ENCODE results near the gene BANF1. TPM values are rescaled to one million over a fixed set of nuclear protein-coding genes. Genes with fewer than 3 reads are reported as not detected.
A peak's percentile ranks its signal among the peaks of the same experiment; 100 is the strongest.

The BANF1 gene
- total and polyA plus RNA-seq, 2 of the 13 experiments (the other 11 are each of a cell fraction or from before 2014, with no cell fraction given) = 40.5 to 86.5 TPM

- TF ChIP-seq ZFYVE20 (CRISPR knock-in tag; IDR thresholded peaks at IDR 0.05; ENCODE audit: borderline replicate concordance, low read depth) = no peak
- TF ChIP-seq ZNF354B (CRISPR knock-in tag; IDR thresholded peaks at IDR 0.05) = no peak
- no peak for TF ChIP-seq GPN1 (CRISPR knock-in tag; IDR thresholded peaks at IDR 0.05; ENCODE audit: borderline replicate concordance)
- peak; percentile 98 for TF ChIP-seq ELF1 (CRISPR knock-in tag; IDR thresholded peaks at IDR 0.05)
- TF ChIP-seq, protein P1, sequence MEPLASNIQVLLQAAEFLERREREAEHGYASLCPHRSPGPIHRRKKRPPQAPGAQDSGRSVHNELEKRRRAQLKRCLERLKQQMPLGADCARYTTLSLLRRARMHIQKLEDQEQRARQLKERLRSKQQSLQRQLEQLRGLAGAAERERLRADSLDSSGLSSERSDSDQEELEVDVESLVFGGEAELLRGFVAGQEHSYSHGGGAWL (CRISPR knock-in tag; IDR thresholded peaks at IDR 0.05) = peak; percentile 43; the same call in 1 of the 2 replicates
- TF ChIP-seq ETV6 (CRISPR knock-in tag; conservative IDR thresholded peaks at IDR 0.05) = peak; percentile 63; the same call in 1 of the 2 replicates
- TF ChIP-seq ZFP36L1 (CRISPR knock-in tag; IDR thresholded peaks at IDR 0.05) = 0 out of 2 replicates have a peak, but pooled peaks have one; percentile 35
- 0 out of 2 replicates have a peak, but pooled peaks have one; percentile 40 for TF ChIP-seq PCBP1 (IDR thresholded peaks at IDR 0.05; ENCODE audit: borderline replicate concordance, low read depth, low read length)
- TF ChIP-seq PAX8 (CRISPR knock-in tag; IDR thresholded peaks at IDR 0.05; ENCODE audit: borderline replicate concordance) = no peak
- TF ChIP-seq, protein P2, sequence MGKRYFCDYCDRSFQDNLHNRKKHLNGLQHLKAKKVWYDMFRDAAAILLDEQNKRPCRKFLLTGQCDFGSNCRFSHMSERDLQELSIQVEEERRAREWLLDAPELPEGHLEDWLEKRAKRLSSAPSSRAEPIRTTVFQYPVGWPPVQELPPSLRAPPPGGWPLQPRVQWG (CRISPR knock-in tag; IDR thresholded peaks at IDR 0.05; ENCODE audit: borderline replicate concordance, low read depth) = no peak
- TF ChIP-seq, protein P3, sequence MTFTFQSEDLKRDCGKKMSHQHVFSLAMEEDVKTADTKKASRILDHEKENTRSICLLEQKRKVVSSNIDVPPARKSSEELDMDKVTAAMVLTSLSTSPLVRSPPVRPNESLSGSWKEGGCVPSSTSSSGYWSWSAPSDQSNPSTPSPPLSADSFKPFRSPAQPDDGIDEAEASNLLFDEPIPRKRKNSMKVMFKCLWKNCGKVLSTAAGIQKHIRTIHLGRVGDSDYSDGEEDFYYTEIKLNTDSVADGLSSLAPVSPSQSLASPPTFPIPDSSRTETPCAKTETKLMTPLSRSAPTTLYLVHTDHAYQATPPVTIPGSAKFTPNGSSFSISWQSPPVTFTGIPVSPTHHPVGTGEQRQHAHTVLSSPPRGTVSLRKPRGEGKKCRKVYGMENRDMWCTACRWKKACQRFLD (CRISPR knock-in tag; IDR thresholded peaks at IDR 0.05; ENCODE audit: borderline replicate concordance) = peak; percentile 88; the same call in 1 of the 2 replicates
- no peak for TF ChIP-seq CENPT (CRISPR knock-in tag; IDR thresholded peaks at IDR 0.05; ENCODE audit: low read depth)
- TF ChIP-seq NFKB2 (CRISPR knock-in tag; IDR thresholded peaks at IDR 0.05; ENCODE audit: borderline replicate concordance) = no peak; the same call in 1 of the 2 replicates
- TF ChIP-seq KLF16 (CRISPR knock-in tag; IDR thresholded peaks at IDR 0.05) = peak in 1 of 2 experiments; percentile 90; a peak in 2 of 4 replicates
- TF ChIP-seq ZKSCAN8 (CRISPR knock-in tag; IDR thresholded peaks at IDR 0.05; ENCODE audit: borderline replicate concordance) = no peak
- 0 out of 2 replicates have a peak, but pooled peaks have one; percentile 49 for TF ChIP-seq MIXL1 (CRISPR knock-in tag; IDR thresholded peaks at IDR 0.05)
- peak; percentile 62; the same call in 1 of the 2 replicates for TF ChIP-seq DMAP1 (CRISPR knock-in tag; IDR thresholded peaks at IDR 0.05)
- no peak for TF ChIP-seq ZNF431 (CRISPR knock-in tag; IDR thresholded peaks at IDR 0.05; ENCODE audit: borderline replicate concordance, low read depth)
- TF ChIP-seq RCOR2 (CRISPR knock-in tag; IDR thresholded peaks at IDR 0.05) = peak; percentile 38; the same call in 1 of the 2 replicates
- peak; percentile 65; the same call in 1 of the 2 replicates for TF ChIP-seq REPIN1 (CRISPR knock-in tag; IDR thresholded peaks at IDR 0.05; ENCODE audit: borderline replicate concordance, low read depth)
- 0 out of 2 replicates have a peak, but pooled peaks have one; percentile 44 for TF ChIP-seq ZNF709 (CRISPR knock-in tag; IDR thresholded peaks at IDR 0.05)
- peak; percentile 64; the same call in 1 of the 2 replicates for TF ChIP-seq ZNF761 (CRISPR knock-in tag; conservative IDR thresholded peaks at IDR 0.05)
- TF ChIP-seq SRSF1 (optimal IDR thresholded peaks at IDR 0.05; ENCODE audit: low read depth, low read length) = peak; percentile 83
- TF ChIP-seq DZIP1 (CRISPR knock-in tag; IDR thresholded peaks at IDR 0.05) = no peak
- TF ChIP-seq SYNCRIP (IDR thresholded peaks at IDR 0.05; ENCODE audit: insufficient read depth, low read depth, low read length) = no peak
These were observed 40.8 kb upstream of the BANF1 start, which contains the start of gene SART1 (continued) for GRCh38 chr11:65961267-65962140.

All from HepG2 (cell line).